Inflammatory macrophage (primary cell): ENCODE measurements around the gene DAPK2.

ENCODE experiments used
- DNase-seq, 2 donors: peaks; one replicate each; pipeline ENCODE4 v3.0.0-alpha.2; 2020 to 2022

DAPK2 gene

DNA sequence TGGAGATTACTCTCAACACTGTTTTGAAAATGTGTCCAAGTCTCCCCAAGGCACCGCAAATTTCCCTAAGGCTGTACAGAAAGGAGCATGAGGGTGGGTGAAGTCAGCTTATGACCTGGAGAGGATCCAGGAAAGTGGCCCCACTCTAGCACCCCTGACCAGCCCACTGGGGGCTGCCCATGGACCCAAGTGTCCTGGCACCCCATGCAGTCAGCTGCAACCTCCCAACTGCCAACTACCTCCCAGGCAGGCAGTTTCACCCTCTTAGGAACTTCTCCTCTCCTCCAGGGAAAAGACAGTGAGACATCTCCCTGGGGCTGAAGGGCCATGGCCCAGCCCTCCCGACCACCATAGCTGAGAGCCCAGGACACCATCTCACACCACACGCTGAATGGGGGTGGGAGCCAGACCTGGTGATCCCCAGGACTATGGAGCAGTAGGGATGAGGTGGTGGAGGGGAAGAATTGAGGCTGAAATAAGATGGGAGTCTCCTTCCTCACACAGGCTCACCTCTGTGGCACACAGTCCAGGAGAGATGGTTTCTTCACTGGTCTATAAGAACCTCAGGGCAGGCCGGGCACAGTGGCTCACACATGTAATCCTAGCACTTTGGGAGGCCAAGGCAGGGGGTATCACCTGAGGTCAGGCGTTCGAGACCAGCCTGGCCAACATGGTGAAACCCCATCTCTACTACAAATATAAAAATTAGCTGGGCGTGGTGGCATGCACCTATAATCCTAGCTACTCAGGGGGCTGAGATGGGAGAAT is 104.4 kb downstream of the DAPK2 start:
- no peak for DNase-seq

DNA sequence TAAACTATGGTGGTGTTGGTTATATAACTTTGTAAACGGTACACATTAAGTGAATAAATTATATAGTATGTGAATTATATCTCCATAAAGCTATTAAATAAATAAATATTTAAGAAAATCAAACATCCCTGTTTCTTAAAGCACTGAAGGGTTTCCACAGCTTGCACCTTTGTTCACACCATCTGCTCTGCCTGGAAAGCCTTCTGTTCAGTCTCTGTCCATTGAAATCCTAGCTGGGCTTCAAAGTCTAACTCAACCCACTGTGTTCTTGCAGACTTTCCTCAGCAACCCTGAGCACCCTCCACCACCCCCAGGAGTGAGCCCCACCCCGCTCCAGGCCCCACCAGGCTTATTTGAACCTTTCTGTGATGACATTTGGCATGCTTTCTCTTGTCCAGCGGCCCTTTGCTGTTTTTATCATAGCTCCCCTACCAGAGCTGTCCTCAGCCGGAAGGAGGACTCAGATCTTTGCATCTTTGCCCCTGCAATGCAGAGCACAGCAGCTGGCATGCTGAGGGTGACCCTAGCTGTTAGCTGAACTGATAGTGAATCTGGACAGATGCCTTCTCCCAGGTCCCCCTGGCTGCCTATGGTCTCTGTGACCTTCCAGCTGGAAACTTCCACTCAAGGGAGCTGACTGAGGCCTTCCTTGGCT is 105.2 kb downstream of the DAPK2 start:
- DNase-seq, result no peak

- DNase-seq, result peak; percentile 55 to 79
Observed at GRCh38 chr15:63939531-63940130, 106.7 kb downstream of the DAPK2 start.

DNA sequence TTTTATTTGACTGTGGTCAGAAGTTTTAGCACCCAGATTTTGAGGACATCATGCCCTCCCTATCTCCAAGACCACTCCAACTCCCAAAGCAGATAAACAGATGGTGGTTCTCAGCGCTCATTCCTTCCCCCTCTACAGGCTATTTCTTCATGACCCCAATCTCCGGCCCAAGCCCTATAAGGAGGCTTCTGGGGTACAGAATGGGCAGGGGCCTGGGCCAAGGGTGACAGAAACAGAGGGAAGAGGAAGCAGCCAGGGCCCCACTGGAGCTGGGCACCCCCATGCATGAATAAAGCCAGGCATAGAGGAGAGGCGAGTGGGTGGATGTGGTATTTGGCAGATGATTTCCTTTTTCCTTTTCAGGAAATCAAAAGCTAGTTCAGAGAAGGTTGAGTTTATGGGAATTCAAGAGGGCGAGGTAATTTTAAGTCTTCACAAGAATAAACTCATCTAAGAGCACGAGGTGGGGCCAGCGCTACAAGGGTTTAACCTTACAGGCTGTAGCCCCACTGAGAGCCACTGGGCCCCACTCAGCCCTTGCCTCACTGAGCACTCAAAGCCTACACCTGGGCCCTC is 107.7 kb downstream of the DAPK2 start:
- peak; percentile 16 to 54 for DNase-seq

DNA sequence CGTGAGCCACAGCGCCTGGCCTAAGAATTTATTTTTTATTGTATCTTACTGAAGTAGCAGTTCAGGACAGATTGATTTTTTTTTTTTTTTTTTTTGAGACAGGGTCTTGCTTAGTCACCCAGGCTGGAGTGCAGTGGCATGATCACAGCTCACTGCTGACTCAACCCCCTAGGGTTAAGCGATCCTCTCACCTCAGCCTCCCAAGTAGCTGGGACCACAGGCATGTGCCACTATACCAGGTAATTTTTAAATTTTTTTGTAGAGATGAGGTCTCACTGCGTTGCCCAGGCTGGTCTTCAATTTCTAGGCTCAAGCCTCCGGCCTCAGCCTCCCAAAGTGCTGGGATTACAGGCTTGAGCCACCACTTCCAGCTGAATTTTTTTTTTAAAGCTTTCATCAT is 112.8 kb downstream of the DAPK2 start:
- DNase-seq, result peak in 1 of 2 donors; percentile 33

DNA sequence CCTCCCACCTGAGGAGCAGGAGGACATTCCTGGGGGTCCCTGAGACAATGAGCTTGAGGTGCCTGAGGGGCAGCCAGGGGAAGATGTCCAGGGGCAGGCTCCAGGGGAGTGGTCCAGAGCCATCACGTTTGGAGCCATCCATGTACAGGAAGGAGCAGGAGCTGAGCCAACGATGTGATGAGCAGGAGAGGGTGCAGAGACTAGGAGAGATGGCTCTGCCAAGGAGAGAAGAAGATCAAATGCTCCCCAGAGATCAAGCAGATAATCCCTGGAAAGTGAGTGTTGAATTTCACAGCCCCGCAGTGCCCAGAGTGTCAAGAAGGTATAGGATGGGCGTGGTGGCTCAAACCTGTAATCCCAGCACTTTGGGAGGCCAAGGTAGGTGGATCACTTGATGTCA is 114.7 kb downstream of the DAPK2 start:
- DNase-seq, result no peak

DNA sequence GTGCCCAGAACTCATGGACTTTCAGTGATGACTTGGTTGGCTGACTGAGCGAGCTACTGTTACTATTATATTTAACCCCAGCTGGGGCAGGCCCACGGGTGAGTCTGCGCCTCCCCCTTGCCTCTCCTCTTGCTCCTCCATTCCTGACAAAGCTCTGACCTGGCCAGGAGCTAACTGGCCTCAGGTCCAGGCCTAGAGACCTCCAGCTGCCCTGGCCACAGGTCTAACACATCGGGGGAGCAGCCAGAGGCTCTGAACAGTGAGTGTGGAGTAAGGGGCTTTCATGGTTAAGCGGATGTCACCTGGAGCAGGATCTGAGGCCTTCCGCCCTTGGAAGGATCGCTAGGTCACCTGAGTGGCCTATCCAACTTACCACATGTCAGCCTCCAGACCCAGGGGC is 116.3 kb downstream of the DAPK2 start:
- no peak for DNase-seq

- DNase-seq, result peak; percentile 17 to 22
Observed at GRCh38 chr15:63928185-63928842, 118.0 kb downstream of the DAPK2 start.

DNA sequence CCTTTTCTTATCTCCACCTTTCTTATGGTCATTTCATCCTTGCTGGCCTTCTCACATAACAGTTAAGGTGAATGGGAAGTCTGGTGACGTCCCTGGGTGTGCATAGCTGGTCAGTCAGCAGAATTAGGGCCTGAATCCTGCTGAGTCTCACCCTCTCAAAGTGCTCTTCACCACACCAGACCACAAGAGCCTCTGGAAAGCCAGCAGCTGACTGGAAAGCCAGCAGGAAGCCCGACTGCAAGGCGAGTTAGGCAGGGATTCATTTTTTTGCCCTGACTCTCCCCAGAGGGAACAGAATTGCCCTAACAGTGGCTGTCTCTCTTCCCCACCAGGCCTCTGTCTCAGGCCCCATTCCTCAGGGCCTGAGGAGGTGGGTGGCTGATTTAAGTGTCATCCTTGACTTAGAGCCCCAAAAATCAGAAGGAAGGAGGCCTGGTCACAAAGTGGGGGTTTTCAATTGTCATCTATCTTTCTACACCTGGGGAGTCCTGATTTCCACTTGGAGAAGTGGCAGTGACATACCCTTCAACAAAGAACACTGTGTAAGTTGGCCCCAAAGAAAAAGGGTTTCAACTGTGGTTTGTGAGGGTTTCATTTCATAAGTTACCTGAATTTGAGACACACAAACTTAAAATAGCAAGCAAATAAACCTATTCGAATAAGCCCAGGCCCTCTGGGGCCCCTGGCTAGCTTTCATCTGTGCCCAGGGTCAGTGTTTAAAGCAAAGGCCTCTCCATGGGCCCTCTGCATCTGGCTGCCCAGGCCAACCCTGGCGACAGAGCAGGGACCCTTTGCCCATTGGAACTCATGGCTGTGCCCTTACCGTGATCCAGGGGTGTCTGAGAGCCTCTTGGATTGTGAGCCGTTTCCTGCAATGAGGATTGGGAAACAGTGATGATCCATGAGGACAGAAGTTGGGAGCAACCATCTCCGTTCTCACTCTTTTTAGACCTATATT is 122.0 kb downstream of the DAPK2 start:
- no peak for DNase-seq

DNA sequence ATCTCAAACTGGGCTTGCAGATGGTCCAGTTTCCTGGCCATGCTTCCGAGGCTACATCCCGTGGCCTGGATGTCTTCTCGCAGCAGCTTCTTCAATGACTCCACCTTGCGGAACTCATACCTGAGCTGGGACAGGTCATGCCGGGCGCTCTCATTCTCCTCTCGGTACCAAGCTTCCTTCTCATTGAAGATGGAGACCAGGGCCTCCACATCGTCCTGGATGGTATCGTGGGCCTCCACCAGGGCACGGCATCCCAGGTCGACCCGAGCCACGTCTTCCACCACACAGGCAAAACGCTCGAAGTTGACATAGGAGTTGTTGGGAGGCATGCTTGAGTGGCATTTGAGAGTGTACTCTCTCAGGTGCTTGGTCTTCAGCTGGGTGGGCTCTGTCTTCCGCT is 123.4 kb downstream of the DAPK2 start:
- DNase-seq, result no peak

- no peak for DNase-seq
Observed at GRCh38 chr15:63922261-63922904, 123.9 kb downstream of the DAPK2 start.

- DNase-seq, result no peak
Observed at GRCh38 chr15:63920504-63921175, 125.6 kb downstream of the DAPK2 start.

GRCh38 chr15:63918901-63919348 is 127.4 kb downstream of the DAPK2 start:
- no peak for DNase-seq

- no peak for DNase-seq
Observed at GRCh38 chr15:63918317-63918672, 128.0 kb downstream of the DAPK2 start.

- DNase-seq, result no peak
Observed at GRCh38 chr15:63917588-63918316, 128.5 kb downstream of the DAPK2 start.

- DNase-seq, result no peak
Observed at GRCh38 chr15:63915873-63916771, 130.2 kb downstream of the DAPK2 start.

DNA sequence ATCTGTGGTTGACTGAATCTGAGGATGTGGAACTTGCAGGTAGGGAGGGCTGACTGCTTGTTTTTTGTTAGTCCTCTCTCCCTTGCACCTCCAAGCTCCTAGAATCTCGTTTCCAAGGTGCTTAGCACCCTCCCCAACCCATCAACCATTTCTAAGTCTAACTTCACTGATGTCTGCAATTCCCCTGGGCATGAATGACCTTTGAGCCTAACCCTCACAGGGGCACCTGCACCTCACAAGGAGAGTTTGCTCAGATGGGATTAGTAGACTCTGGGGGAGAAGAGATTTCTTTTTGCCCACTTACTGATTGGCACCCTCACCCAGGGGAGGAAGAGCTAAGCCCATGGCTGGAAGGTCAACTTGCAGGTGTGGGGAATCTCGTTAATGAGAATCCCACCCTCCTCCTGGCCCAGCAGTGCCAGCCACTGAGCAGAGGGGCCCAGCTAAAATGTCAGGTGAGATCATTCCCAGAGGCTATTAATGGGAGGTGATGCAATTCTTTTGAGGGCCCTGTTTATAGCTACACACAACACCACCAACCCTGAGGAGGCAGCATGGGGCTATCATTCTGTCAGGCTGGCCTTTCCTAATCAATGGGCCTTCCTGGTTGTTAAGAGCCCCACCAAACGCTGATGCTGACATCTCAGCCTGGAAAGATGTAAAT is 130.9 kb downstream of the DAPK2 start:
- no peak for DNase-seq

GRCh38 chr15:63913786-63914315 is 132.4 kb downstream of the DAPK2 start:
- DNase-seq, result no peak
